Choroid plexus epithelial cell (primary cell): ENCODE data around the gene MYO1D.

Source experiments
- DNase-seq: peaks from one replicate; pipeline ENCODE4 v3.0.0-alpha.2; 2010; ENCODE audit warnings: low read depth
- H3K4me3 ChIP-seq: 2 replicates; pipeline ENCODE4 v1.5.1; 2011; ENCODE audit warnings: low read depth, mild to moderate bottlenecking, control low read depth, low read length, moderate library complexity
- TF ChIP-seq, protein P1 (sequence below): conservative IDR thresholded peaks from 2 replicates; pipeline ENCODE4 v1.5.1; 2011; ENCODE audit warnings: low read depth, mild to moderate bottlenecking, control low read depth, inconsistent platforms, low read length, moderate library complexity

MYO1D gene

DNA sequence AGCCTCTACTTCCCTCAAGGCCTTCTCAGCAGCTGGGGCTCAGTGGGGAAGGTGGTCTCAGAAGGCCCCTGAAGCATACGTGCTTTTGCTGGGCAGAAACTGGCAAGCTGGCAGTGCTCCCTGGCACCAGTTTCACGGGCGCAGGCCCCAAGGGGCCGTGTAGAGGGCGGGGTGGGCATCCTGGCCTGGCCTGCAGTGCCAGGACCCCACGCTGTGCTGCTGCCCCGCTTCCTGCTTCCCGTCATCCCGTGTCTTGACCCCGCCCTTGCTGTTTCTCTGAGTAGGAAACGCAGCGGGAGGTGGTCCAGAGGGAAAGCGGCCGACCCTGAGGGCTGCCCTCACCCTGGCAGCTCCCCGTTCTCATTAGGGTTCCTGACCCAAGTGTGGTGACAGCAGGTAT lies 383.4 kb downstream of the MYO1D start:
- H3K4me3 ChIP-seq: no peak overlapping the region
- TF ChIP-seq, protein P1, sequence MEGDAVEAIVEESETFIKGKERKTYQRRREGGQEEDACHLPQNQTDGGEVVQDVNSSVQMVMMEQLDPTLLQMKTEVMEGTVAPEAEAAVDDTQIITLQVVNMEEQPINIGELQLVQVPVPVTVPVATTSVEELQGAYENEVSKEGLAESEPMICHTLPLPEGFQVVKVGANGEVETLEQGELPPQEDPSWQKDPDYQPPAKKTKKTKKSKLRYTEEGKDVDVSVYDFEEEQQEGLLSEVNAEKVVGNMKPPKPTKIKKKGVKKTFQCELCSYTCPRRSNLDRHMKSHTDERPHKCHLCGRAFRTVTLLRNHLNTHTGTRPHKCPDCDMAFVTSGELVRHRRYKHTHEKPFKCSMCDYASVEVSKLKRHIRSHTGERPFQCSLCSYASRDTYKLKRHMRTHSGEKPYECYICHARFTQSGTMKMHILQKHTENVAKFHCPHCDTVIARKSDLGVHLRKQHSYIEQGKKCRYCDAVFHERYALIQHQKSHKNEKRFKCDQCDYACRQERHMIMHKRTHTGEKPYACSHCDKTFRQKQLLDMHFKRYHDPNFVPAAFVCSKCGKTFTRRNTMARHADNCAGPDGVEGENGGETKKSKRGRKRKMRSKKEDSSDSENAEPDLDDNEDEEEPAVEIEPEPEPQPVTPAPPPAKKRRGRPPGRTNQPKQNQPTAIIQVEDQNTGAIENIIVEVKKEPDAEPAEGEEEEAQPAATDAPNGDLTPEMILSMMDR: no peak
- no peak for DNase-seq

GRCh38 chr17:32492648-32493289 lies 384.2 kb downstream of the MYO1D start:
- TF ChIP-seq, protein P1: no peak
- no peak overlapping the region for H3K4me3 ChIP-seq
- no peak for DNase-seq

- no peak for DNase-seq
- H3K4me3 ChIP-seq: no peak overlapping the region
- TF ChIP-seq, protein P1: no peak
These were observed 384.7 kb downstream of the MYO1D start for GRCh38 chr17:32492264-32492589.

DNA sequence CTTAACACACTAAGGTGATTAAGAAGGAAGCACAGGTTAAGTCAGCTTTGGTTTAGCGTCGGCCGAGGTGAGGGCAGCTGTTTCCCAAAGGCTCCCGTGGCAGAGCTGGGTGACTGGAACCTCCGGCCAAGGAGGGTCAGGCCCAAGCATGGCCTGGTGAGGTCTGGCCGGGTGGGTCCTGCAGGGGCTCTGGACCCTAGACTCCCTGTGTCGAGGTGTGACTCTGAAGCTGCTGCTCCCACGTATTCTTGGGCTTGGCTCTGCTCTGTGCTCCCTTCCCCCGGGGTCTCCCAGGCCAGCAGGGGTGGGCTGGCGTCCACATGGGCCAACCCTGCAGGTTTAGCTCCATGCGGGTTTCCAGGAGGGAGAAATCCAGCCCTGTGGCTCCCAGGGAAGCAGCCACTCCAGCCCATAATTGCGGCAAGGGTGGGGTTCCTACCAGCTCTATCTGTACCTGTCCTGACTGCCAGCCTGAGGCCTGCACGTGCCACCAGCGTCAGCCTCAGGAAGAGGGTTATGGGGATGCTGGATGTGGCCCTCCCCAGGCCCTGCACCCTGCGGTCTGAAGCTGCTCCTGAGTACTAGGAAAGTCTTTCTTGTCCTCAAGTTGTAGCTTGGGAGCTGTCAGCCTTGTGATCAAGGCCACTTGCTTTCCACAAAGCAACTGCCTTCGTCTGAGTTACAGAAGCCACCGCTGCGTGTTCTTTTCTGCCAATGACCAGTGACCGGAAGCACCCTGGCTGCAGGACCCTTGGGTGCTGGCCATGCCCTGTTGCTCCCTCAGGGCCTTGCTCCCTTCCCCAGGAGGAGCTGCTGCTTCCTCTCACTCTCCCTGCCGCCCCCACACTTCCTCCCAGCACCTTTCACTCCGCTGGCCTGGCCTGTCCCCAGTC lies 385.3 kb downstream of the MYO1D start:
- TF ChIP-seq, protein P1: no peak
- no peak overlapping the region for H3K4me3 ChIP-seq
- DNase-seq: no peak

GRCh38 chr17:32490101-32490482 lies 386.8 kb downstream of the MYO1D start:
- no peak for DNase-seq
- H3K4me3 ChIP-seq: no peak overlapping the region
- TF ChIP-seq, protein P1: no peak

- TF ChIP-seq, protein P1: no peak
- no peak for DNase-seq
- H3K4me3 ChIP-seq: no peak overlapping the region
These were observed 387.4 kb downstream of the MYO1D start for GRCh38 chr17:32489320-32490100.
